ENCODE results near the gene SIN3A. TPM values are rescaled to one million over a fixed set of nuclear protein-coding genes. Genes with fewer than 3 reads are reported as not detected.

Gene SIN3A
- total and polyA plus RNA-seq, 2 experiments from 2014 or later, result 13.9 to 27.7 TPM

- TF ChIP-seq EZH2phosphoT487 (IDR thresholded peaks at IDR 0.05; ENCODE audit: insufficient read depth, low read depth) (no peak), EZH2 (IDR thresholded peaks at IDR 0.05; ENCODE audit: insufficient read depth, poor library complexity, severe bottlenecking) (no peak)
- no peak overlapping the region for H2AFZ ChIP-seq
- H3K4me3 ChIP-seq, result no peak overlapping the region
- no peaks in the 10 kb centered on the region for H3K4me1 ChIP-seq (ENCODE audit: insufficient read depth)
- no peaks in the 10 kb centered on the region for H4K20me1 ChIP-seq (ENCODE audit: insufficient read depth)
- no peaks in the 10 kb centered on the region for H3F3A ChIP-seq (ENCODE audit: insufficient read depth)
- no peak overlapping the region for H3K4me2 ChIP-seq (ENCODE audit: unreplicated experiment)
- no peaks in the 10 kb centered on the region for H3K79me2 ChIP-seq (ENCODE audit: insufficient read depth)
- in situ Hi-C loops (cut with MboI), result no loop called here
- H3K27ac ChIP-seq, result no peak overlapping the region
- H3K36me3 ChIP-seq (ENCODE audit: low read depth), result no peaks in the 10 kb centered on the region
- no peaks in the 10 kb centered on the region for H3K27me3 ChIP-seq (replicated peaks; ENCODE audit: insufficient read depth)
- no peak for DNase-seq
- no peaks in the 10 kb centered on the region for H3K9me2 ChIP-seq (ENCODE audit: insufficient read depth)
- WGBS, 2 experiments (ENCODE audit: low coverage in 1 of 2, low lambda C conversion rate in 2 of 2, missing lambda C conversion rate in 2 of 2), result 50 to 54% methylated on average over 9 to 10 of the region's 10 CpGs
- no peaks in the 10 kb centered on the region for H3K9me3 ChIP-seq (ENCODE audit: low read depth)
- no peak overlapping the region for H3K9ac ChIP-seq
Observed at GRCh38 chr15:75328493-75329314, 122.8 kb downstream of the SIN3A start.

- H3K4me3 ChIP-seq, result no peak overlapping the region
- H3K27me3 ChIP-seq (replicated peaks; ENCODE audit: insufficient read depth), result no peaks in the 10 kb centered on the region
- H3K79me2 ChIP-seq (ENCODE audit: insufficient read depth), result no peaks in the 10 kb centered on the region
- WGBS, 2 experiments (ENCODE audit: low coverage in 1 of 2, low lambda C conversion rate in 2 of 2, missing lambda C conversion rate in 2 of 2), result 50 to 68% methylated on average over 3 of the region's 3 CpGs
- H3K4me1 ChIP-seq (ENCODE audit: insufficient read depth), result no peaks in the 10 kb centered on the region
- no peak overlapping the region for H3K4me2 ChIP-seq (ENCODE audit: unreplicated experiment)
- no peaks in the 10 kb centered on the region for H3K9me3 ChIP-seq (ENCODE audit: low read depth)
- H3F3A ChIP-seq (ENCODE audit: insufficient read depth), result no peaks in the 10 kb centered on the region
- no peaks in the 10 kb centered on the region for H3K36me3 ChIP-seq (ENCODE audit: low read depth)
- TF ChIP-seq EZH2phosphoT487 (IDR thresholded peaks at IDR 0.05; ENCODE audit: insufficient read depth, low read depth), result no peak
- H3K9me2 ChIP-seq (ENCODE audit: insufficient read depth), result no peaks in the 10 kb centered on the region
- H3K27ac ChIP-seq, result no peak overlapping the region
- H2AFZ ChIP-seq, result no peak overlapping the region
- in situ Hi-C loops (cut with MboI), result no loop called here
- no peak overlapping the region for H3K9ac ChIP-seq
- DNase-seq, result no peak
- H4K20me1 ChIP-seq (ENCODE audit: insufficient read depth), result no peaks in the 10 kb centered on the region
Observed at GRCh38 chr15:75327491-75327890, 124.0 kb downstream of the SIN3A start.

- Histone ChIP-seq H3K9ac (no peak overlapping the region), H3K36me3 (ENCODE audit: low read depth) (no peaks in the 10 kb centered on the region), H3F3A (ENCODE audit: insufficient read depth) (no peaks in the 10 kb centered on the region), H3K9me3 (ENCODE audit: low read depth) (no peaks in the 10 kb centered on the region), H4K20me1 (ENCODE audit: insufficient read depth) (no peaks in the 10 kb centered on the region), H3K79me2 (ENCODE audit: insufficient read depth) (no peaks in the 10 kb centered on the region), H3K27ac (no peak overlapping the region), H3K4me2 (ENCODE audit: unreplicated experiment) (no peak overlapping the region), H3K4me3 (no peak overlapping the region), H3K27me3 (replicated peaks; ENCODE audit: insufficient read depth) (peaks cover 4% of the 10 kb centered on the region), H2AFZ (no peak overlapping the region), H3K9me2 (ENCODE audit: insufficient read depth) (no peaks in the 10 kb centered on the region), H3K4me1 (ENCODE audit: insufficient read depth) (no peaks in the 10 kb centered on the region)
- no peak for DNase-seq
- 61 to 66% methylated on average over 4 of the region's 4 CpGs for WGBS, 2 experiments (ENCODE audit: low coverage in 1 of 2, low lambda C conversion rate in 2 of 2, missing lambda C conversion rate in 2 of 2)
- in situ Hi-C loops (cut with MboI), result no loop called here
- TF ChIP-seq EZH2phosphoT487 (IDR thresholded peaks at IDR 0.05; ENCODE audit: insufficient read depth, low read depth) (no peak), EZH2 (IDR thresholded peaks at IDR 0.05; ENCODE audit: insufficient read depth, poor library complexity, severe bottlenecking) (no peak)
Observed at GRCh38 chr15:75327005-75327404, 124.5 kb downstream of the SIN3A start.

- no peak overlapping the region for H3K4me2 ChIP-seq (ENCODE audit: unreplicated experiment)
- no peaks in the 10 kb centered on the region for H3K79me2 ChIP-seq (ENCODE audit: insufficient read depth)
- no peak overlapping the region for H2AFZ ChIP-seq
- no peaks in the 10 kb centered on the region for H4K20me1 ChIP-seq (ENCODE audit: insufficient read depth)
- H3K9me2 ChIP-seq (ENCODE audit: insufficient read depth), result no peaks in the 10 kb centered on the region
- WGBS, 2 experiments (ENCODE audit: low coverage in 1 of 2, low lambda C conversion rate in 2 of 2, missing lambda C conversion rate in 2 of 2), result 77 to 80% methylated on average over 4 of the region's 4 CpGs
- in situ Hi-C loops (cut with MboI), result no loop called here
- H3K27me3 ChIP-seq (replicated peaks; ENCODE audit: insufficient read depth), result peaks cover 8% of the 10 kb centered on the region
- no peaks in the 10 kb centered on the region for H3K4me1 ChIP-seq (ENCODE audit: insufficient read depth)
- H3K4me3 ChIP-seq, result no peak overlapping the region
- TF ChIP-seq EZH2 (IDR thresholded peaks at IDR 0.05; ENCODE audit: insufficient read depth, poor library complexity, severe bottlenecking) (no peak), EZH2phosphoT487 (IDR thresholded peaks at IDR 0.05; ENCODE audit: insufficient read depth, low read depth) (no peak)
- no peak overlapping the region for H3K9ac ChIP-seq
- H3K27ac ChIP-seq, result no peak overlapping the region
- H3F3A ChIP-seq (ENCODE audit: insufficient read depth), result no peaks in the 10 kb centered on the region
- H3K9me3 ChIP-seq (ENCODE audit: low read depth), result no peaks in the 10 kb centered on the region
- H3K36me3 ChIP-seq (ENCODE audit: low read depth), result no peaks in the 10 kb centered on the region
- DNase-seq, result no peak
Observed at GRCh38 chr15:75325922-75326321, 125.6 kb downstream of the SIN3A start.

Measured in GM23248 (cell line).